C4-2B (cell line): ENCODE measurements around the gene AANAT.

ENCODE experiments used
- ZFX ChIP-seq: fragments of 450-650 bp; IDR thresholded peaks from 2 replicates; pipeline ENCODE4 v1.6.1; 2017
- TF ChIP-seq, protein P1 (sequence below): fragments of 450-650 bp; conservative IDR thresholded peaks from 2 replicates; pipeline ENCODE4 v1.5.1; 2017; ENCODE audit warnings: mild to moderate bottlenecking

- TF ChIP-seq, protein P1, sequence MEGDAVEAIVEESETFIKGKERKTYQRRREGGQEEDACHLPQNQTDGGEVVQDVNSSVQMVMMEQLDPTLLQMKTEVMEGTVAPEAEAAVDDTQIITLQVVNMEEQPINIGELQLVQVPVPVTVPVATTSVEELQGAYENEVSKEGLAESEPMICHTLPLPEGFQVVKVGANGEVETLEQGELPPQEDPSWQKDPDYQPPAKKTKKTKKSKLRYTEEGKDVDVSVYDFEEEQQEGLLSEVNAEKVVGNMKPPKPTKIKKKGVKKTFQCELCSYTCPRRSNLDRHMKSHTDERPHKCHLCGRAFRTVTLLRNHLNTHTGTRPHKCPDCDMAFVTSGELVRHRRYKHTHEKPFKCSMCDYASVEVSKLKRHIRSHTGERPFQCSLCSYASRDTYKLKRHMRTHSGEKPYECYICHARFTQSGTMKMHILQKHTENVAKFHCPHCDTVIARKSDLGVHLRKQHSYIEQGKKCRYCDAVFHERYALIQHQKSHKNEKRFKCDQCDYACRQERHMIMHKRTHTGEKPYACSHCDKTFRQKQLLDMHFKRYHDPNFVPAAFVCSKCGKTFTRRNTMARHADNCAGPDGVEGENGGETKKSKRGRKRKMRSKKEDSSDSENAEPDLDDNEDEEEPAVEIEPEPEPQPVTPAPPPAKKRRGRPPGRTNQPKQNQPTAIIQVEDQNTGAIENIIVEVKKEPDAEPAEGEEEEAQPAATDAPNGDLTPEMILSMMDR: no peak
- TF ChIP-seq ZFX: no peak
These were observed 21.5 kb upstream of the AANAT start for GRCh38 chr17:76445697-76446448.
